Right cardiac atrium (tissue), 5 donors: ENCODE measurements around the gene ZNF880. TPM values are rescaled to one million over a fixed set of nuclear protein-coding genes. Genes with fewer than 3 reads are reported as not detected.
"Not testable (repeated sequence)": the region's sequence is repeated elsewhere in the genome, so short reads cannot be mapped to it uniquely, and the experiment has no call there.

Experiments used
- ATAC-seq, 2 donors: fragments of 200-7000 bp; cut with Tn5 transposase; one replicate each; pipeline versions ENCODE4 v1.8.0 to v1.9.1; 2020; ENCODE audit warnings: moderate library complexity in 2 of 2, mild to moderate bottlenecking in 1 of 2
- DNase-seq, 3 donors: peaks; one replicate each; pipeline ENCODE4 v3.0.0-alpha.2; 2020
- H3K27ac ChIP-seq: one replicate; pipeline ENCODE4 v1.5.1; 2013; ENCODE audit warnings: mild to moderate bottlenecking, low read length, control low read depth, moderate library complexity
- H3K27me3 ChIP-seq: one replicate; pipeline ENCODE4 v1.6.1; 2013; ENCODE audit not compliant: control insufficient read depth, insufficient read depth
- H3K4me1 ChIP-seq: one replicate; pipeline ENCODE4 v1.6.1; 2013; ENCODE audit warnings: low read length; ENCODE audit not compliant: control insufficient read depth, insufficient read depth
- H3K4me3 ChIP-seq: one replicate; pipeline ENCODE4 v1.5.1; 2013; ENCODE audit warnings: low read length, control low read depth
- H3K9me3 ChIP-seq: one replicate; pipeline ENCODE4 v1.6.1; 2013; ENCODE audit warnings: low read length; ENCODE audit not compliant: control insufficient read depth
- WGBS: extraction: QIAGEN DNeasy Blood & Tissue Kit; methylation state at CpG from one replicate; pipeline ENCODE4 v1.1.7; 2013; 5-methylcytosine and 5-hydroxymethylcytosine counted together
- intact Hi-C, 4 donors: fragments of 100-400 bp; cut with DNase I; formaldehyde crosslinking; loops; one replicate each; pipeline versions ENCODE4 v1.11.0 to v1.14.0; 2022 to 2023
- long read RNA-seq, 4 donors: library from polyadenylated mRNA; unstranded; transcript quantifications; one replicate each; pipeline ENCODE4 v2.0.0, GENCODE V29; 2020 to 2021
- polyA plus RNA-seq: library from polyadenylated mRNA; stranded (reverse); fragments of 200-250 nt; gene quantifications from one replicate; pipeline ENCODE4 v1.2.3, GENCODE V29; 2013
- total RNA-seq, 4 donors: library from RNA; stranded (reverse); fragmentation: NEBNext Ultra II Directional; extraction: Animal tissue kit (Norgen Biotek cat#: 25700); gene quantifications; one replicate each; pipeline ENCODE4 v1.2.1, GENCODE V29; 2021
- donor health status: healthy with polysubstance abuse.
- donor health status: DM: no; HTN: yes; CAD: no.
- donor health status: DM: no; HTN: no; CAD: no.
- donor health status: DM: no; HTN: yes; CAD: no; lungs with severe emphysema.
- donor health status: DM: yes; HTN: yes; CAD: no.

ZNF880 gene
- 10 to 100 TPM; 18.1 to 24.1 (median 20.9) TPM for total RNA-seq
- polyA plus RNA-seq: 18.3 TPM
- long read RNA-seq, donor 1, transcript ZNF880-206 (4 exons, 953 nt): minor isoform, 5 of 17 reads
- long read RNA-seq, donor 1, transcript ZNF880-202 (4 exons, 2,230 nt): major isoform, 7 of 17 reads
- long read RNA-seq, donor 1, partial matches to known transcripts: 1 of 17 reads
- long read RNA-seq, donor 1, other reads (novel, unspliced or antisense): 0 of 17 reads
- long read RNA-seq, donor 2, transcript ZNF880-202 (4 exons, 2,230 nt): major isoform, 14 of 16 reads
- long read RNA-seq, donor 2, partial matches to known transcripts: 0 of 16 reads
- long read RNA-seq, donor 2, other reads (novel, unspliced or antisense): 1 of 16 reads
- long read RNA-seq, donor 3, transcript ZNF880-202 (4 exons, 2,230 nt): major isoform, 26 of 50 reads
- long read RNA-seq, donor 3, transcript ZNF880-206 (4 exons, 953 nt): minor isoform, 19 of 50 reads
- long read RNA-seq, donor 3, partial matches to known transcripts: 1 of 50 reads
- long read RNA-seq, donor 3, other reads (novel, unspliced or antisense): 2 of 50 reads
- long read RNA-seq, donor 4, transcript ZNF880-202 (4 exons, 2,230 nt): major isoform, 18 of 18 reads
- long read RNA-seq, donor 4, partial matches to known transcripts: 0 of 18 reads
- long read RNA-seq, donor 4, other reads (novel, unspliced or antisense): 0 of 18 reads

DNA sequence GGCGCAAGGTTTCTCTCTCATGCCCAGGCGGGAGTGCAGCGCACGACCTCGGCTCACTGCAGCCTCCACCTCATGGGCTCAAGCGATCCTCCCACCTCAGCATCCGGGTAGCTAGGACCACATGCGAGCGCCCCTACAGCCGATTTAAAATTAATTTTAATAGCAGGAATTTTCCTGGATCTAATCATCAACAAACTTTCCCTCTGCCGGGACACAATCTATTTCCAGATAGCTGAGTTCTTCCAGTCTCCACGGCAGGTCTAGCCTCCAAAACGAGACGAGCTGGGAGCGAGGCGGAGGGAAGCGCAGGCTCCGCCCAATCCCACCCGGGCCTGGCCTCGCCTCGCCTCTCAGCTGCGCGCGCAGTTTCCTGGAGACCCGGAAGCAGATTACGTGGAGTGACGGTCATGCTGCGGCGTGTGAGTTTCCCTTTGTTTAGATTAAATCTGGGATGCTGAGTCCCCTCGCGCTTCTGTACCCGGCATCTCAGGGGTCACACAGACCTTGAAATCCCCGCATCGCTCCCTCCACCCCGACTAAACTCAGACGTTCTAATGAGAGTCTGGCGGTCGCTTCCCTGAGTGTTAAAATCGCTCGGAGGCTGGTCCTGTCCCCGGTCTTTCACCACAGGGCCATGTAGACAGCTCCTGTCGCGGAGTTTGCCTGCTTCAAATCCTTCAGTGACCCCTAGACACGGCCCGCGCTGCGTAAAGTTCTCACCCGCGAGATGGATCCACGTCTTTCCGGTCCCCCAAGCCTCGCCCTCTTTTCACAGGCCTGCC is at the start of gene ZNF880:
ZNF880 (plus strand) TSS at position 365 of the 782 bp plus-strand sequence; CDS start at position 408, 43 bp downstream.
- H3K4me3 ChIP-seq: peak within 1 kb of the TSS; percentile 95
- WGBS: 1% methylated on average over 52 of the region's 52 CpGs
- H3K9me3 ChIP-seq: peaks cover 6% of the 10 kb centered on the region
- no peaks in the 10 kb centered on the region for H3K4me1 ChIP-seq
- DNase-seq: peak; percentile 96 to 98 (median 98)
- H3K27ac ChIP-seq: peak within 1 kb of the TSS; percentile 98
- no peaks in the 10 kb centered on the region for H3K27me3 ChIP-seq
- intact Hi-C loops: no loop called here
- peak; percentile 100 for ATAC-seq

DNA sequence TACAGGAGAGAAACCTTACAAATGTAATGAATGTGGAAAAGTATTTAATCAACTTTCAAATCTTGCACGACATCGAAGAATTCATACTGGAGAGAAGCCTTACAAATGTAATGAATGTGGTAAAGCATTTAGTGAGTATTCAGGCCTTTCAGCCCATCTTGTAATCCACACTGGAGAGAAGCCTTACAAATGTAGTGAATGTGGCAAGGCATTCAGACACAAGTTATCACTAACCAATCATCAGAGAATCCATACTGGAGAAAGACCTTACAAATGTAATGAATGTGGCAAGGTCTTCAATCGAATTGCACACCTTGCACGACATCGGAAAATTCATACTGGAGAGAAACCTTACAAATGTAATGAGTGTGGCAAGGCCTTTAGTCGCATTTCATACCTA is 47.3 kb upstream of the ZNF880 start:
- Histone ChIP-seq H3K27ac (no peak overlapping the region), H3K9me3 (peaks cover 17% of the 10 kb centered on the region)

DNA sequence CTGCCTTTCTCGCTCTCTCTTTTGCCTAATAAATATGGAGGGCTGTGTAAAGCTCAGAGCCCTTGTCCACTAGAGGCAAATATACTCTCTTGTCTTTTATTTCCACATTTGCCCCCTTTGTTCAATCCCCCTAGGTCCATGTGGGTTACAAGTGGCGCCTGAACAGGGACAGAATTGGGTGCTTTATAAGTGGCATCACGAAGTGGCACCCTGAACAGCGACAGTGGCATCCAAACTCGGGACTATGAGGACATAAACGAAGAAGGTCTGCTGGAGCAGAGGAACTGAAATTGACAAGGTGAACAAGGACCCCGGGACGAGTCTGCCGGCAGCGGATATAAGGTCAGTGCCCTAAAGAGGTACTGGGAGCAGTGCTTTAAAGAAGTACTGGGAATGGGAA is 38.0 kb upstream of the ZNF880 start:
- 94% methylated on average over 10 of the region's 10 CpGs for WGBS
- Histone ChIP-seq H3K9me3 (peaks cover 11% of the 10 kb centered on the region), H3K4me1 (no peaks in the 10 kb centered on the region), H3K27ac (no peak overlapping the region), H3K4me3 (no peak overlapping the region), H3K27me3 (no peaks in the 10 kb centered on the region)
- DNase-seq (no peak), ATAC-seq (no peak)
- intact Hi-C loops: no loop called here

More for the DNA sequence above, 47.3 kb upstream of the ZNF880 start:
- ATAC-seq: no peak
- Histone ChIP-seq H3K4me3 (peak overlapping the region; percentile 16), H3K27me3 (no peaks in the 10 kb centered on the region), H3K4me1 (no peaks in the 10 kb centered on the region)
- no peak for DNase-seq
- intact Hi-C loops: no loop called here
- 99% methylated on average over 6 of the region's 6 CpGs for WGBS

DNA sequence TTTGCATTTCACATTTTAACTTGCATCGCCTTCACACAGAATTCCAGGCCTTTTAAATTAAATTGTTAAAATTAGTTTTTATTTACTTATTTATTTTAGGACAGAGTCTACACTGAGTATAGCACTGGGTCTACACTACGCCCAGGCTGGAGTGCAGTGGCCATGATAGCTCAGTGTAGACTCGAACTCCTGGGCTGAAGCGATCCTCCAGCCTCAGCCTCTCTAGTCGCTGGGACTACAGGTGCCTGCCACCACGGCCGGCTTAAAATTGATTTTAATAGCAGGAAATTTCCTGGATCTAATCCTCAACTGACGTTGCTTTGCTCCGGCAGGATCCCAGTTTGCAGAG is 34.0 kb upstream of the ZNF880 start:
- Histone ChIP-seq H3K9me3 (peaks cover 5% of the 10 kb centered on the region), H3K4me1 (peaks cover 3% of the 10 kb centered on the region), H3K4me3 (peak overlapping the region; percentile 89), H3K27me3 (no peaks in the 10 kb centered on the region), H3K27ac (no peak overlapping the region)
- 51% methylated on average over 9 of the region's 9 CpGs for WGBS
- ATAC-seq (peak; percentile 46 to 60), DNase-seq (no peak)
- intact Hi-C loops: no loop called here

DNA sequence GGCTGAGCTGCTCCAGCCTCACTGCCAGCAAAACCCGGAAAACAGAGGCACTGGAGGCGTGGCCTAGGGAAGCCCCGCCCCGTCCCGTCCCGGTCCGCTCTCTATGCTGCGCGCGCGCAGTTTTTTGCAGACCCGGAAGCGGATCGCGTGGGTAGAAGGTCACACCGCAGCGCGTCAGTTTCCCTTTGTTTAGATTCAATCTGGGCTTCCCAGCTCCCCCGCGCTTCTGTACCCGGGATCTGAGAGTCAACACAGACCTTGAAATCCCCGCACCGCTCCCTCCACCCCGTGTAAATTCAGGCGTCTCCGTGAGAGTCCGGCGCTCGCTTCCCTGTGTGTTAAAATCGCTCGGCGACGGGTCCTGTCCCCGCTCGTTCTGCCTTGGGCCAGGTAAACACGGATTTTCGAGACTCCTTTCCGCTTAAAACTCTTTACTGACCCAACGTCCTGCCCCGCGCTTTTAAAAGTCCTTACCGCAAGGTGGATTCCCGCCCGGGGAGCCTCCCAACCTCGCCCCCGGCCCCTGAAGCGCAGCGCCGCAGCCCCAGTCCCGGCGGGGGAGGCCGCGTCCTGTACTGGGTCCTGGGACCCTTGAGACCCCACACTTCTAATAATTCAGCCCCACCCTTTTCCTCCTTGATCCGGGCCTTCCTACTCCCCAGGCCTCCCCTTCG is 33.5 kb upstream of the ZNF880 start, which contains the start of gene ZNF610:
ZNF610 (plus strand) TSS at position 127 of the 674 bp plus-strand sequence. CDS start 12,930 bp downstream, outside the sequence.
- intact Hi-C loops: no loop called here
- Histone ChIP-seq H3K27ac (peak within 1 kb of the TSS; percentile 78), H3K4me1 (peaks cover 3% of the 10 kb centered on the region), H3K27me3 (no peaks in the 10 kb centered on the region), H3K9me3 (peaks cover 5% of the 10 kb centered on the region), H3K4me3 (peak within 1 kb of the TSS; percentile 89)
- WGBS: under 1% methylated on average over 55 of the region's 55 CpGs
- peak; percentile 99 to 100 for ATAC-seq
- peak; percentile 92 to 97 (median 97) for DNase-seq

DNA sequence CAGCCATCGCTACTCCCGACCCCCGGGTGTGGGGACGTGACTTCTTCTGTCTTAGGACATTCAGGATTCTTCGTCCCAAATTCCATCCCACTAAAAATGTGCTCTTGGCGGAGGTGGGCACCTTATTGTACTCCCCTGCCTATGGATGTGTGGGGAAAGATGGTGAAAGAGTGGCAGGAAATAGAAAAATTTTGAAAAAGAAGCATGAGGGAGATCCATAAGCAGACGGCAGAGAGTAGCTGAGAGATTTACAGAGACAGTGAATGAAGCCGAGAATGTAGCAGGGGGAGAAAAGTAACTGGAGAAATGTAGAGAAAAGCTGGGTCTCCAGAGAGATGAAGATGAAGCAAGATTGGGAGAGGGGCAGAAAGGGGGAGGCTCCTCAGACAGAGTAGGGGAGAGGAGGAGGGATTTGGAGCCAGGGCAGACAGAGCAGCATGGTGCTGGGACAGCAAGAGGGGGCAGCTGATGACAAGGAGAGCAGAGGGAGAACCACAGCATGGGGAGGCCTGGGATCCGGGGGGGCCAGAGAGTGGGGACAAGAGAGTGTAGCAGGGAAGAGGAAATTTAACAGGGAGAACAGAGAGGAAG is 32.8 kb upstream of the ZNF880 start:
- Histone ChIP-seq H3K9me3 (no peaks in the 10 kb centered on the region), H3K4me3 (peak overlapping the region; percentile 89), H3K27me3 (no peaks in the 10 kb centered on the region), H3K27ac (peak overlapping the region; percentile 30), H3K4me1 (peaks cover 3% of the 10 kb centered on the region)
- WGBS: 1% methylated on average over 9 of the region's 9 CpGs
- ATAC-seq (no peak), DNase-seq (no peak)
- intact Hi-C loops: no loop called here

DNA sequence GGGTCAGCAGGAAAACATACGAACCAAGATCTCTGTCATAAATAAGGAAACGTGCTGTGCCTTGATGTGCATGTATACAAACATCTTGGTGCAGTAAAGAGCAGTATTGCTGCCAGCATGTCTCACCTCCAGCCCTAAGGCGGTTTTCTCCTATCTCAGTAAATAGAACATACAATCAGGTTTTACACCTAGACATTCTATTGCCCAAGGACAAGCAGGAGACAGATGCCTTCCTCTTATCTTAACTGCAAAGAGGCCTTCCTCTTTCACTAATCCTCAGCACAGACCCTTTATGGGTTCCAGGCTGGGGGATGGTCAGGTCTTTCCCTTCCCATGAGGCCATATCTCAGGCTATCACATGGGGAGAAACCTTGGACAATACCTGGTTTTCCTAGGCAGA is 30.7 kb upstream of the ZNF880 start:
- ATAC-seq, H3K4me3 ChIP-seq, H3K4me1 ChIP-seq, H3K9me3 ChIP-seq, DNase-seq, H3K27ac ChIP-seq, H3K27me3 ChIP-seq, intact Hi-C loops: not testable (repeated sequence)
- 79% methylated on average over 3 of the region's 3 CpGs for WGBS

DNA sequence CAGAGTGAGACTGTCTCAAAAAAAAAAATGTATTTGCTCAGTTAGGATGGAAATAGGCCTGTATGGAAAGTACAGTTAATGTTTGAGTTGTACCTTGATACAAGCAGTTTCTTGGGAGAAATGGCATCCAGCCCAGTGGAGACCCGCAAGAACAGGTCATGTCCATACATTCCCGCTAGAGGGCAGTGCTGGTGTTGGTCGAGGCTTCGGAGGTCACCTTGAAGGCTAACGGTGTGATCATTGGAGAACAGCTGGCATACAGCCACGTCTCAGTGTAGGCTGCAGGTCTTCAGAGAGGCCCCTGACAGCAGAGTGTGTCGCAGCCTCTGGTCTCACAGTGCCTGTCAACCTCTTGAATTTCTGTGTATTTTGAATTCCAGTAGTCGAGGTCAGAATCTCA is 26.2 kb upstream of the ZNF880 start:
- Histone ChIP-seq H3K4me1 (no peaks in the 10 kb centered on the region), H3K27ac (no peak overlapping the region), H3K9me3 (no peaks in the 10 kb centered on the region), H3K27me3 (no peaks in the 10 kb centered on the region), H3K4me3 (no peak overlapping the region)
- intact Hi-C loops: no loop called here
- 19% methylated on average over 8 of the region's 8 CpGs for WGBS
- DNase-seq: peak; percentile 34 to 67 (median 66)
- peak; percentile 43 to 63 for ATAC-seq

DNA sequence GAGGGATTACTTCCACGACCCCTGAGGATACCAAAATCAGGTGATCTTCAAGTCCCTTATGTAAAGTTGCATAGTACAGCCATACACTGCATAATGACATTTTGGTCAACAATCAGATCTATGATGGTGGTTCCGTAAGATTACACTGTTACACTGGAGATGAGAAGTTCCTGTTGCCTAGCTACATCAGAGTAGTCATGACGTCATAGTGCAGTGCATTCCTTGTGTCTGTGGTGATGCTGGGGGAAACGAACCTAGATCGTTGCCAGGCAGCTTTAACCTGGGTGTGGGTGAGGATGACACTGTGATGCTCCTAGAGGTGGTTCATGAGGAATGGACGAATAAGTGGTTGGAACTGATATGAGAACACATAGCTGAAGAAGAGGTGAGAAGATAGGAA is 24.6 kb upstream of the ZNF880 start:
- ATAC-seq (no peak), DNase-seq (no peak)
- Histone ChIP-seq H3K27ac (no peak overlapping the region), H3K4me1 (no peaks in the 10 kb centered on the region), H3K4me3 (no peak overlapping the region), H3K9me3 (no peaks in the 10 kb centered on the region), H3K27me3 (no peaks in the 10 kb centered on the region)
- WGBS: 78% methylated on average over 6 of the region's 6 CpGs
- intact Hi-C loops: no loop called here

DNA sequence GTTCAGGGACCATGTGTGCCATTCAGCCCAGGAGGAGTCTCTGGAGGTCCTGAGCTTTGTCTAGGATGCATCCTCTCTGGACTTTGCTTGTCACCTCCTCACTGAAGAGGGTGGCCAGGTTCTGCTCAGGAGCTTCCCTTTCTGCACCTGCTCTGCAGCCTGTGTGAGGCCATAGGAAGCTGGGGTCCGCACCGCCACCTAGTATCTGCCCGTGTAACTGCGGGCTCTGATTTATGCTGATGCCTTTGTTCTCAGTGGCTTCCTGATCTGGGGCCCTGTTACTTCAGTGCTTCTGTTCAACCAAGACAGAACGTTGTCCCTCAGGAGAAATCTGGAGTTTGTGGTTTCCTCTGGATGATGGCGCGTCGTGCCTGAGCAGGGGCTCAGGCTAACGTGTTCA is 18.2 kb upstream of the ZNF880 start:
- ATAC-seq: no peak
- H3K9me3 ChIP-seq: no peaks in the 10 kb centered on the region

More for the DNA sequence above, 18.2 kb upstream of the ZNF880 start:
- Histone ChIP-seq H3K4me1 (no peaks in the 10 kb centered on the region), H3K27me3 (no peaks in the 10 kb centered on the region), H3K27ac (no peak overlapping the region), H3K4me3 (no peak overlapping the region)
- 72% methylated on average over 9 of the region's 9 CpGs for WGBS
- intact Hi-C loops: no loop called here
- no peak for DNase-seq
